ENCODE data around the gene NSG1.
A peak's percentile ranks its signal among the peaks of the same experiment; 100 is the strongest.

NSG1 gene

DNA sequence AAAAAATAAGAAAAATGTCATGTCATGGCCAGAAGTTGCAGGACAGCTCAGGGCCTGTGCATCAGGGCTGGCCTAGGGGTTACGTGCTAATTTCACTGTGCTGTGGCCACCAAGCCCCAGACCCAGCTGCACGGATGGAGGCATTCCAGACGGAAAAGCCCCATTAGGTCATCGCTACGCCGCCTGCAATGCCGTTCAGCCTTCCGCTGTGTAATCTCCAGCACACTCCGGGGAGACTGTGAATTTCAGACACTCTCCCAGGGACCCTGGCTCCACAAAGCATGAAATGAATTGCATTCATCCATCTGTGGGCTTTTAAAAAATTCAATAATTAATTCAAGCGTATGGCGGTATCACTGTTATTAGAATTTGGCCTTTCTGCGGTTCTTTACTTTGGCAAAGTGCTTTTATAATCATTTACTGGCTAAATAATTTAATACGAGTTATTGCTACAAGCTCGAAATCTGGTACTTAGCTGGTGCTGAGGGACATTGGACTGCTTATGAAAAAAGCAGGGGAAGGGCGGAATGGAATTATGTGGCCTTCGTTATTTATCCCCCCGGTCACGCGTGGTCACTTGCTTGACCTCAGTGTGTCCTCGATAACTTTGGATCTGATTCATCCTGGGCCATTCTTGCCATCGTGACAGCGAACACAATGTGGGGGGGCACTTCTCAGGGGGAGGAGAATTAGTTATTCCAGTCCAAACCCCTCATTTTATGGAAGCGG lies 9.0 kb upstream of the NSG1 start:
- no peak overlapping the region for H3K27ac Mint-ChIP-seq
- H3K4me1 Mint-ChIP-seq: no peaks in the 10 kb centered on the region

DNA sequence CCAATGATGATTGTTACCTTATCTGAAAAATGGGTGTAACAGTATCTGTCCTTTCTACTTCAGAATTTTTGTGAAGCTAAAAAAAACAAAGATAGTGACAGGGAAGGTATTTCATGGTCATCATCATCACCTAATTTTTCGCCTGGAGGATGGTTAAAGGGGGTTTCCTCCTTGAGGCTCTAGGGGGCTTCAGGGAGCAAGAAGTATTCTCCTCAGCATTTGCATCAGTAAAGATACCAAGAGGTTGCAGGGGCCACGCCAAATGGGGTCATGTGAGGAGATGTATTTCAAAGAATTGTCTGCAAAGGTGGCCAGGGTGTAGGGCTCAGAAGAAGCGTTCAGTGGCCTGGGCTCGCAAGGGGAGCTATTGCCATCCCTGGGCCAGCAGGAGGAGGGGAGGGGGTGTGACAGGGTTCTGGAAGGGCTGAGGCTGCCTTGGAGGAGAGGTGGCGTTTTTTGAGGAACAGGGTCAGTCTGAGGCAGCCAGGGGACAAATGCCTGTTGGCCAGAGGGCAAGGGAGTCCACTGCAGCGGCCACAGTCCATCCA lies 7.3 kb upstream of the NSG1 start:
- Mint-ChIP-seq H3K27ac (no peak overlapping the region), H3K4me3 (no peak overlapping the region)
- no peak for DNase-seq

More for the DNA sequence above, 9.0 kb upstream of the NSG1 start:
- Mint-ChIP-seq H3K4me3 (no peak overlapping the region), H3K27me3 (ENCODE audit: low read depth, poor library complexity) (peaks cover 43% of the 10 kb centered on the region), H3K9me3 (peaks cover 3% of the 10 kb centered on the region), H3K36me3 (ENCODE audit: low read depth) (no peaks in the 10 kb centered on the region)
- no peak for DNase-seq
- TF ChIP-seq, protein P1, sequence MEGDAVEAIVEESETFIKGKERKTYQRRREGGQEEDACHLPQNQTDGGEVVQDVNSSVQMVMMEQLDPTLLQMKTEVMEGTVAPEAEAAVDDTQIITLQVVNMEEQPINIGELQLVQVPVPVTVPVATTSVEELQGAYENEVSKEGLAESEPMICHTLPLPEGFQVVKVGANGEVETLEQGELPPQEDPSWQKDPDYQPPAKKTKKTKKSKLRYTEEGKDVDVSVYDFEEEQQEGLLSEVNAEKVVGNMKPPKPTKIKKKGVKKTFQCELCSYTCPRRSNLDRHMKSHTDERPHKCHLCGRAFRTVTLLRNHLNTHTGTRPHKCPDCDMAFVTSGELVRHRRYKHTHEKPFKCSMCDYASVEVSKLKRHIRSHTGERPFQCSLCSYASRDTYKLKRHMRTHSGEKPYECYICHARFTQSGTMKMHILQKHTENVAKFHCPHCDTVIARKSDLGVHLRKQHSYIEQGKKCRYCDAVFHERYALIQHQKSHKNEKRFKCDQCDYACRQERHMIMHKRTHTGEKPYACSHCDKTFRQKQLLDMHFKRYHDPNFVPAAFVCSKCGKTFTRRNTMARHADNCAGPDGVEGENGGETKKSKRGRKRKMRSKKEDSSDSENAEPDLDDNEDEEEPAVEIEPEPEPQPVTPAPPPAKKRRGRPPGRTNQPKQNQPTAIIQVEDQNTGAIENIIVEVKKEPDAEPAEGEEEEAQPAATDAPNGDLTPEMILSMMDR (IDR thresholded peaks at IDR 0.05): no peak

DNA sequence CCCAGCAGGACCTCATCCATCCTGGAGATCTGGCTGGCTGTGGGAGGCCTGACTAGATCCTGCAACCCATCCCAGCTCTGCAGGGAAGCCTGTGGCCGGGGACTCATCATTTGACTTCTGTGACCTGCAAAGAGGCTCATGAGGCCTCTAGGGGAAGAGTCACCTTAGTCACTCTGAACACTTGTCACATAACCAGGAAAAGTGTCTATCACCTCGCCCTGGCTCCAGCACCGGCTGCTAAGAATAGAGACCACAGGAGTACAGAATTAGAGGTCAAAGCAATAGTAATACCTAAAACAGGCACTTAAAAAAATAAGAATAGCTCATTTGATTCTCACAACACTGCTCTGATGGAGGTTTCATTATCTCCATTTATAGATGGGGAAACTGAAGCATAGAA lies 3.8 kb upstream of the NSG1 start:
- H3K36me3 Mint-ChIP-seq (ENCODE audit: low read depth): no peaks in the 10 kb centered on the region
- H3K27ac Mint-ChIP-seq: no peak overlapping the region
- no peak overlapping the region for H3K4me3 Mint-ChIP-seq
- TF ChIP-seq, protein P1 (IDR thresholded peaks at IDR 0.05): no peak
- no peaks in the 10 kb centered on the region for H3K9me3 Mint-ChIP-seq
- H3K4me1 Mint-ChIP-seq: peaks cover 7% of the 10 kb centered on the region
- H3K27me3 Mint-ChIP-seq (ENCODE audit: low read depth, poor library complexity): peaks cover 76% of the 10 kb centered on the region
- no peak for DNase-seq

More for the DNA sequence above, 7.3 kb upstream of the NSG1 start:
- Mint-ChIP-seq H3K9me3 (no peaks in the 10 kb centered on the region), H3K27me3 (ENCODE audit: low read depth, poor library complexity) (peaks cover 60% of the 10 kb centered on the region), H3K36me3 (ENCODE audit: low read depth) (no peaks in the 10 kb centered on the region), H3K4me1 (no peaks in the 10 kb centered on the region)
- TF ChIP-seq, protein P1 (IDR thresholded peaks at IDR 0.05): no peak

DNA sequence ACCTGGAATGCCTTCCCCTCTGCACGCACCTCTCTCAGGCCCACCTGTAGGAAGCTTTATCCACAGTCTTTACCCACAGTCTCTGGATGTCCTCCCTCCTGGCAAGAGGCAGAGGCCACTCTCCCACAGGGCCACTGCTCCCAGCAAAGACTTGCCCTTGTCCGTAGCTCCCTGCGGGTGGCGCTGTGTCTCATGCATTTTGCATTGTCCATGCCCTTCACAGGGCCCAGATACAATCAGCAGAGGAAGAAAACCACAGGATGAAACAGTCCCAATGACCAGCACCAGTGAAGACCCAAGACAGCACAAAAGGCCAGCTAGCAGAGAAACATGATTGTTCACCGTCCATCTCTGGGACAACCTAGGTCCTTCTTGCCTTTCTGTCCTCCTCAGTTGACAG lies 2.1 kb upstream of the NSG1 start:
- TF ChIP-seq, protein P1 (IDR thresholded peaks at IDR 0.05): peak; percentile 18
- Mint-ChIP-seq H3K9me3 (no peaks in the 10 kb centered on the region), H3K36me3 (ENCODE audit: low read depth) (no peaks in the 10 kb centered on the region), H3K4me3 (peak overlapping the region; percentile 65), H3K4me1 (peaks cover 17% of the 10 kb centered on the region), H3K27ac (no peak overlapping the region), H3K27me3 (ENCODE audit: low read depth, poor library complexity) (peaks cover 90% of the 10 kb centered on the region)
- peak; percentile 35 for DNase-seq

DNA sequence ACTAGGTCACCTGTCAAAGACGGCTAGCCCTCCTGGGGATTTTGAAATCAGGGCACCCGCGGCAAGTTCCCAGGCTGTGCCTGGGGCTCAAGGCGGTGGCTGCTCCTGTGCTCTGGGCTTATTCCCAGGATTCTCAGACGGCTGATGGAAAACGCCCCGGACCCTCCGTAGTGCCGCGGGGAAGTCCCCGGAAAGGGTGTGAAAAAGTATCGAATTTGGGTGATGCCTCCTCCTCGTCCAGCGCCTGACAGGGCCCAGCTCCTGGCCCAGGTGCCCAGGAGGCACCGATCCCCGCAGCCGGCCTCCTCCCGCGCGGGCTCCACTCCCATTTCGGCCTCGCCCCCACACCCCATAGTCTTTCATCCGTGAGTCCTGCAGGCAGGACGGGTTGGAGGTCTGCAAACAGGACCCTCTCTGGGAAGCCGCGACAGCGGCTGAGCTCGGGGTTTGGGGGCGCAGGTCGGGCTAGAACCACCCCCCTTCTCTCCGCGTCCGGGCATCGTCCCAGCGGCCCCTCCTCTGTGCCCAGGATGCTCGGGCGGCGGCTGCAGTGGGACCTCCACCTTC lies 1.1 kb upstream of the NSG1 start:
- H3K27ac Mint-ChIP-seq: no peak overlapping the region
- peaks cover 25% of the 10 kb centered on the region for H3K4me1 Mint-ChIP-seq
- no peaks in the 10 kb centered on the region for H3K9me3 Mint-ChIP-seq
- peak overlapping the region; percentile 82 for H3K4me3 Mint-ChIP-seq
- H3K36me3 Mint-ChIP-seq (ENCODE audit: low read depth): no peaks in the 10 kb centered on the region
- H3K27me3 Mint-ChIP-seq (ENCODE audit: low read depth, poor library complexity): peaks cover 90% of the 10 kb centered on the region
- TF ChIP-seq, protein P1 (IDR thresholded peaks at IDR 0.05): no peak
- no peak for DNase-seq
